Measurements from ENCODE around the gene ZNF804A. TPM values are rescaled to one million over a fixed set of nuclear protein-coding genes. Genes with fewer than 3 reads are reported as not detected.

ZNF804A gene
- total RNA-seq, 3 donors from 2014 or later (not counting 1 experiment from before 2014, with no cell fraction given), result 0.12 to 0.25 TPM; not detected in 1

DNA sequence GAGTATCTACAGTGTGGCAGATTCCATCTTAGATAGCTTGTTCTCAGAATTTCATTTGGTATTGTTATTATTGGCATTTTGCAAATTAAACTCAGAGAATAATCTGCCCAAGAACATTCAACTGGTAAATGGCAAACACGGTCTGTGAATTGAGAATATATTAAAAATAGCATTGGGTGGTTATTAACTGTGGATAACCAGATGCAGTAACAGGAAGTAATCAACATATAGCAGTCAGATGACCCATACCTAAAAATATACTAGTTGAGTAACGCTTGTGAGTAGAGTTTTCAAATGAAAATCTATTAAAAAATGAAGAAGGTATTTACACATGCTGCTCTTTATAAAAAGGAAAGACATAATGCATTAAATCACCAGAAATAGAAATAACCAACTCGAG is 129.5 kb downstream of the ZNF804A start:
- Mint-ChIP-seq H3K36me3 (no peaks in the 10 kb centered on the region), H3K27me3 (ENCODE audit: low read depth in 2 of 2) (no peaks in the 10 kb centered on the region), H3K4me3 (no peak overlapping the region), H3K4me1 (no peaks in the 10 kb centered on the region), H3K9me3 (peaks cover 2 to 13% of the 10 kb centered on the region in 2 donors), H3K27ac (no peak overlapping the region)
- ATAC-seq (no peak), DNase-seq (no peak)
- Histone ChIP-seq H3K4me3 (ENCODE audit: low read length) (no peak overlapping the region), H3K9me3 (ENCODE audit: control insufficient read depth, insufficient read depth, low read length) (no peaks in the 10 kb centered on the region), H3K27ac (ENCODE audit: low read length) (no peak overlapping the region), H3K4me1 (ENCODE audit: control insufficient read depth, insufficient read depth, low read length) (no peaks in the 10 kb centered on the region), H3K27me3 (ENCODE audit: control insufficient read depth, insufficient read depth, low read length) (no peaks in the 10 kb centered on the region), H3K36me3 (ENCODE audit: control insufficient read depth, insufficient read depth, low read length) (no peaks in the 10 kb centered on the region)
- intact Hi-C loops (cut with micrococcal nuclease), result no loop called here
- TF ChIP-seq, protein P1, sequence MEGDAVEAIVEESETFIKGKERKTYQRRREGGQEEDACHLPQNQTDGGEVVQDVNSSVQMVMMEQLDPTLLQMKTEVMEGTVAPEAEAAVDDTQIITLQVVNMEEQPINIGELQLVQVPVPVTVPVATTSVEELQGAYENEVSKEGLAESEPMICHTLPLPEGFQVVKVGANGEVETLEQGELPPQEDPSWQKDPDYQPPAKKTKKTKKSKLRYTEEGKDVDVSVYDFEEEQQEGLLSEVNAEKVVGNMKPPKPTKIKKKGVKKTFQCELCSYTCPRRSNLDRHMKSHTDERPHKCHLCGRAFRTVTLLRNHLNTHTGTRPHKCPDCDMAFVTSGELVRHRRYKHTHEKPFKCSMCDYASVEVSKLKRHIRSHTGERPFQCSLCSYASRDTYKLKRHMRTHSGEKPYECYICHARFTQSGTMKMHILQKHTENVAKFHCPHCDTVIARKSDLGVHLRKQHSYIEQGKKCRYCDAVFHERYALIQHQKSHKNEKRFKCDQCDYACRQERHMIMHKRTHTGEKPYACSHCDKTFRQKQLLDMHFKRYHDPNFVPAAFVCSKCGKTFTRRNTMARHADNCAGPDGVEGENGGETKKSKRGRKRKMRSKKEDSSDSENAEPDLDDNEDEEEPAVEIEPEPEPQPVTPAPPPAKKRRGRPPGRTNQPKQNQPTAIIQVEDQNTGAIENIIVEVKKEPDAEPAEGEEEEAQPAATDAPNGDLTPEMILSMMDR (IDR thresholded peaks at IDR 0.05), result no peak
- no CpG with 5 or more reads among the region's 3 CpGs for WGBS (ENCODE audit: insufficient coverage)

- Mint-ChIP-seq H3K9me3 (peaks cover 2 to 13% of the 10 kb centered on the region in 2 donors), H3K27me3 (ENCODE audit: low read depth in 2 of 2) (no peaks in the 10 kb centered on the region), H3K4me3 (no peak overlapping the region), H3K36me3 (no peaks in the 10 kb centered on the region), H3K27ac (no peak overlapping the region), H3K4me1 (no peaks in the 10 kb centered on the region)
- Histone ChIP-seq H3K36me3 (ENCODE audit: control insufficient read depth, insufficient read depth, low read length) (no peaks in the 10 kb centered on the region), H3K9me3 (ENCODE audit: control insufficient read depth, insufficient read depth, low read length) (no peaks in the 10 kb centered on the region), H3K4me1 (ENCODE audit: control insufficient read depth, insufficient read depth, low read length) (no peaks in the 10 kb centered on the region), H3K27me3 (ENCODE audit: control insufficient read depth, insufficient read depth, low read length) (no peaks in the 10 kb centered on the region), H3K27ac (ENCODE audit: low read length) (no peak overlapping the region), H3K4me3 (ENCODE audit: low read length) (no peak overlapping the region)
- DNase-seq, result no peak
- intact Hi-C loops (cut with micrococcal nuclease), result no loop called here
- TF ChIP-seq, protein P1 (IDR thresholded peaks at IDR 0.05), result no peak
- ATAC-seq, result no peak
Observed at GRCh38 chr2:184728411-184728810, 130.1 kb downstream of the ZNF804A start.

DNA sequence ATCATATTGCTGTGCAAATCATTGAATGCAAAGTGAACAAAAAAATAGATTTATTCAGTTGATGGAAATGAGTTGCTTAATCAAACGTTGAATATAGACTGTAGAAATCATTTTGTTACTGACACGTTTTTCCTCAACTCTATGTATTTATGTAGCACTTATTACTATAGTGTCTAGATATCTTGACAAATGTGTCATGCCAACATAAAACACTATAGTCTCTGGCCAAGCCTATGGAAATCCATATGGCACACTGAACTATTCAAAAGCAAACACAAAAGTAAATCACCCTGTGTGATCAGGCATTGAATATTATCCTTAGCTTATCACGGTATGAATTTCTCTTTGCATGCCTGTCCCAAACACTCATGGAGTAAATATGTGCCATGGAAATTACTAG is 131.3 kb downstream of the ZNF804A start:
- intact Hi-C loops (cut with micrococcal nuclease), result no loop called here
- DNase-seq (no peak), ATAC-seq (no peak)
- Histone ChIP-seq H3K27ac (ENCODE audit: low read length) (no peak overlapping the region), H3K27me3 (ENCODE audit: control insufficient read depth, insufficient read depth, low read length) (no peaks in the 10 kb centered on the region), H3K36me3 (ENCODE audit: control insufficient read depth, insufficient read depth, low read length) (no peaks in the 10 kb centered on the region), H3K9me3 (ENCODE audit: control insufficient read depth, insufficient read depth, low read length) (no peaks in the 10 kb centered on the region), H3K4me1 (ENCODE audit: control insufficient read depth, insufficient read depth, low read length) (no peaks in the 10 kb centered on the region), H3K4me3 (ENCODE audit: low read length) (no peak overlapping the region)
- peaks cover 2 to 8% of the 10 kb centered on the region in 2 donors for H3K9me3 Mint-ChIP-seq
- TF ChIP-seq, protein P1 (IDR thresholded peaks at IDR 0.05), result no peak
- no peaks in the 10 kb centered on the region for H3K27me3 Mint-ChIP-seq (ENCODE audit: low read depth in 2 of 2)
- H3K4me1 Mint-ChIP-seq, result no peaks in the 10 kb centered on the region
- no peaks in the 10 kb centered on the region for H3K36me3 Mint-ChIP-seq
- H3K4me3 Mint-ChIP-seq, result no peak overlapping the region
- H3K27ac Mint-ChIP-seq, result no peak overlapping the region
- 100% methylated on average over 1 of the region's 3 CpGs for WGBS (ENCODE audit: insufficient coverage)

DNA sequence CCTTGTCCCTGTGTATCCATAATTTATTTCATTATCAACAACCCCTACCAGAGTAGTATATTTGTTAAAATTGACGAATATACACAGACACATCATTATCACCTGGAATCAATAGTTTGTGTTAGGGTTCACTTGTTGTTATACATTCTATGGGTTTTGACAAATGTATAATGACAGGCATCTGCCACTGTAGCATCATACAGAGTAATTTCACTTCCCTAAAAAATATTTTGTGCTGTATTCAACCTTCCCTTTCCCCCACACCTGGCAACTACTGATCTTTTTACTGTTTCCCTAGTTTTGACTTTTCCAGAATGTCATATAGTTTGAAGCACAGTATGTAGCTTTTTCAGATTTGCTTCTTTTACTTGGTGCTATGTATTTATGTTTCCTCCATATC is 132.0 kb downstream of the ZNF804A start:
- intact Hi-C loops (cut with micrococcal nuclease), result no loop called here
- Histone ChIP-seq H3K4me3 (ENCODE audit: low read length) (no peak overlapping the region), H3K4me1 (ENCODE audit: control insufficient read depth, insufficient read depth, low read length) (no peaks in the 10 kb centered on the region), H3K9me3 (ENCODE audit: control insufficient read depth, insufficient read depth, low read length) (no peaks in the 10 kb centered on the region), H3K36me3 (ENCODE audit: control insufficient read depth, insufficient read depth, low read length) (no peaks in the 10 kb centered on the region), H3K27me3 (ENCODE audit: control insufficient read depth, insufficient read depth, low read length) (no peaks in the 10 kb centered on the region), H3K27ac (ENCODE audit: low read length) (no peak overlapping the region)
- TF ChIP-seq, protein P1 (IDR thresholded peaks at IDR 0.05), result no peak
- Mint-ChIP-seq H3K27me3 (ENCODE audit: low read depth in 2 of 2) (no peaks in the 10 kb centered on the region), H3K27ac (no peak overlapping the region), H3K4me1 (no peaks in the 10 kb centered on the region), H3K4me3 (no peak overlapping the region), H3K9me3 (peaks cover 2 to 8% of the 10 kb centered on the region in 2 donors), H3K36me3 (no peaks in the 10 kb centered on the region)
- ATAC-seq (no peak), DNase-seq (no peak)
- no CpG with 5 or more reads among the region's 1 CpG for WGBS (ENCODE audit: insufficient coverage)
